A673 (cell line): ENCODE measurements around the gene SLC28A1.

Experiments
- EZH2 ChIP-seq: fragments of 200-600 bp; sonication (generic); IDR thresholded peaks from 2 replicates; pipeline ENCODE4 v1.6.1; 2017; ENCODE audit warnings: borderline replicate concordance, low read depth, mild to moderate bottlenecking, mixed read lengths, antibody characterized with exemption, low read length; ENCODE audit not compliant: poor library complexity, severe bottlenecking
- TF ChIP-seq, protein P1 (sequence below): fragments of 300-800, 200-600 bp; sonication (generic); conservative IDR thresholded peaks from 2 replicates; pipeline ENCODE4 v1.5.1; 2017; ENCODE audit warnings: low read depth, mild to moderate bottlenecking, antibody characterized with exemption, low read length, moderate library complexity, mixed read lengths

DNA sequence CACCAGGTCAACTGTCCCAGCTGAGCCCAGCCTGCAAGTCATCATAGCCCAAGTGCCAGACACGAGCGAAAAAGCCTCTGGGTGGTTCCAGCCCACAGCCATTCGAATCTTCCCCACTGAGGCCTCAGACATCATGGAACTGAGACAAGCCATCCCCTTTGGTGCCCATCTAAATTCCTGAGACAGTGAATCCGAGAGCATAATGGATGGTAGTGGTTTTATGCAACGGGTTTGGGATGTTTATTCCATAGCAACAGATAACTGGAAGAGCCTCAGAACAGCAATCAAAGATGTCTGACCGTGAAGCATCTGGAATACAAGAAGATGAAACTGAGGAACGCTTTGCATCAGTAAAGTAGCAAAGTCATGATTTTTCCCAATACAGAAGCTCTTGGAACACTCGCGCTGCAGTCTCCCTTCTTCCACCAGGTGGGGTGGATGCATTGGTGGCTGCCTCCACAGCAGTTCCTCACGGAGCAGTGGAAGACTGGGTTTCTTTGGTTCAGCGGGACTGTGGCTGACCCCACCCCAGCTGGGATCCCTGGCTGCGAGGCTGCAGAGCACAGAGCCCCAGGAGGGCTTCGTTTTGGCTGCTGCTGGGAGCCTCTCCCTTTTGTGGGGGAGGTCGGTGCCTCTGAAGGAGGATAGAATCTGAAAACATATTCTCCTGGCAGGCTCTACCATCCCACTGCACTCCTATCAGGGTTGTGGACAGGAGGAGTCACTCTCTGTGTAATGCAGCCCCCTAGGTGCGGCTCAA is 70.8 kb downstream of the SLC28A1 start:
- TF ChIP-seq, protein P1, sequence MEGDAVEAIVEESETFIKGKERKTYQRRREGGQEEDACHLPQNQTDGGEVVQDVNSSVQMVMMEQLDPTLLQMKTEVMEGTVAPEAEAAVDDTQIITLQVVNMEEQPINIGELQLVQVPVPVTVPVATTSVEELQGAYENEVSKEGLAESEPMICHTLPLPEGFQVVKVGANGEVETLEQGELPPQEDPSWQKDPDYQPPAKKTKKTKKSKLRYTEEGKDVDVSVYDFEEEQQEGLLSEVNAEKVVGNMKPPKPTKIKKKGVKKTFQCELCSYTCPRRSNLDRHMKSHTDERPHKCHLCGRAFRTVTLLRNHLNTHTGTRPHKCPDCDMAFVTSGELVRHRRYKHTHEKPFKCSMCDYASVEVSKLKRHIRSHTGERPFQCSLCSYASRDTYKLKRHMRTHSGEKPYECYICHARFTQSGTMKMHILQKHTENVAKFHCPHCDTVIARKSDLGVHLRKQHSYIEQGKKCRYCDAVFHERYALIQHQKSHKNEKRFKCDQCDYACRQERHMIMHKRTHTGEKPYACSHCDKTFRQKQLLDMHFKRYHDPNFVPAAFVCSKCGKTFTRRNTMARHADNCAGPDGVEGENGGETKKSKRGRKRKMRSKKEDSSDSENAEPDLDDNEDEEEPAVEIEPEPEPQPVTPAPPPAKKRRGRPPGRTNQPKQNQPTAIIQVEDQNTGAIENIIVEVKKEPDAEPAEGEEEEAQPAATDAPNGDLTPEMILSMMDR: peak; percentile 93
- TF ChIP-seq EZH2: no peak
